IMR-90 (cell line): ENCODE results near the gene NHLRC3. TPM values are rescaled to one million over a fixed set of nuclear protein-coding genes. Genes with fewer than 3 reads are reported as not detected.

Experiments
- ATAC-seq: fragments of 200-7000 bp; cut with Tn5 transposase; 2 replicates; pipeline ENCODE4 v1.9.1; 2020; ENCODE audit warnings: low read depth, mild to moderate bottlenecking, moderate library complexity
- BruUV-seq: library from RNA; stranded (reverse); fragments of 400-500 nt; replicated peaks from 2 replicates; lab custom pipeline; 2021; lab: Mats Ljungman, UMichigan
- CTCF ChIA-PET: fragments of 300-600 bp; formaldehyde crosslinking; extraction: SDS; loops from one replicate; lab custom pipeline; 2021; ENCODE audit warnings: antibody characterized with exemption; lab: Yijun Ruan, JAX
- POLR2A ChIA-PET: fragments of 300-600 bp; sonication (Branson Sonifier 250); formaldehyde crosslinking; loops from one replicate; lab custom pipeline; 2022; ENCODE audit warnings: antibody characterized with exemption; ENCODE audit not compliant: unreplicated experiment; lab: Charles Lee
- DNase-seq: peaks from one replicate; pipeline ENCODE4 v3.0.0; 2013
- H2AFZ ChIP-seq: replicated peaks from 2 replicates; pipeline ENCODE3; 2013; ENCODE audit warnings: low read length, mild to moderate bottlenecking; ENCODE audit not compliant: poor library complexity
- H2AK5ac ChIP-seq: 2 replicates; pipeline ENCODE4 v1.6.1; 2013; ENCODE audit warnings: low read depth, low read length, inconsistent platforms
- H2AK9ac ChIP-seq: replicated peaks from 2 replicates; pipeline ENCODE3; 2013; ENCODE audit warnings: mild to moderate bottlenecking, low read depth, low read length, moderate library complexity; ENCODE audit not compliant: poor library complexity
- H2BK120ac ChIP-seq: 2 replicates; pipeline ENCODE4 v1.6.1; 2013; ENCODE audit warnings: low read depth, low read length, inconsistent platforms
- H2BK15ac ChIP-seq: 3 replicates; pipeline ENCODE4 v1.6.1; 2013; ENCODE audit warnings: low read depth, low read length, inconsistent platforms
- H2BK20ac ChIP-seq: 2 replicates; pipeline ENCODE4 v1.6.1; 2013; ENCODE audit warnings: low read depth, mild to moderate bottlenecking, inconsistent platforms, low read length, moderate library complexity
- H2BK5ac ChIP-seq: 2 replicates; pipeline ENCODE4 v1.6.1; 2013; ENCODE audit warnings: mild to moderate bottlenecking, low read depth, low read length, inconsistent platforms; ENCODE audit not compliant: poor library complexity, severe bottlenecking
- H3K14ac ChIP-seq: replicated peaks from 2 replicates; pipeline ENCODE4 v1.6.1; 2013; ENCODE audit warnings: low read depth, low read length, inconsistent platforms
- H3K18ac ChIP-seq: 2 replicates; pipeline ENCODE4 v1.6.1; 2013; ENCODE audit warnings: low read depth, low read length, control low read depth
- H3K23ac ChIP-seq: 2 replicates; pipeline ENCODE4 v1.6.1; 2013; ENCODE audit warnings: low read depth, low read length, inconsistent platforms
- H3K27ac ChIP-seq: 2 replicates; pipeline ENCODE4 v1.5.1; 2013; ENCODE audit warnings: mild to moderate bottlenecking, control low read depth, low read length; ENCODE audit not compliant: insufficient read depth
- H3K27me3 ChIP-seq: 2 replicates; pipeline ENCODE4 v1.6.1; 2013; ENCODE audit warnings: low read length; ENCODE audit not compliant: control insufficient read depth, insufficient read depth
- H3K36me3 ChIP-seq: 2 replicates; pipeline ENCODE4 v1.6.1; 2013; ENCODE audit warnings: low read length, mixed read lengths; ENCODE audit not compliant: control insufficient read depth, insufficient read depth
- H3K4ac ChIP-seq: 2 replicates; pipeline ENCODE4 v1.6.1; 2013; ENCODE audit warnings: low read depth, low read length, inconsistent platforms
- H3K4me1 ChIP-seq: 2 replicates; pipeline ENCODE4 v1.6.1; 2013; ENCODE audit warnings: low read length, mixed read lengths; ENCODE audit not compliant: control insufficient read depth, insufficient read depth
- H3K4me2 ChIP-seq: 2 replicates; pipeline ENCODE4 v1.6.1; 2013; ENCODE audit warnings: low read depth, mild to moderate bottlenecking, control low read depth, low read length, moderate library complexity
- H3K4me3 ChIP-seq: 2 replicates; pipeline ENCODE4 v1.5.1; 2013; ENCODE audit warnings: low read depth, mild to moderate bottlenecking, control low read depth, low read length, moderate library complexity; ENCODE audit not compliant: insufficient read depth
- H3K56ac ChIP-seq: 2 replicates; pipeline ENCODE4 v1.6.1; 2013; ENCODE audit warnings: low read length, inconsistent platforms; ENCODE audit not compliant: insufficient read depth; ENCODE audit errors: extremely low read depth
- H3K79me1 ChIP-seq, 2 experiments: 2 replicates each; pipeline ENCODE4 v1.6.1; 2013; ENCODE audit warnings: low read length in 2 of 2, inconsistent platforms in 1 of 2, low read depth in 1 of 2
- H3K9ac ChIP-seq: 2 replicates; pipeline ENCODE4 v1.6.1; 2013; ENCODE audit warnings: low read depth, low read length, control low read depth
- H3K9me1 ChIP-seq: 2 replicates; pipeline ENCODE4 v1.6.1; 2013; ENCODE audit warnings: low read length, inconsistent platforms; ENCODE audit not compliant: insufficient read depth
- H3K9me3 ChIP-seq: 2 replicates; pipeline ENCODE4 v1.6.1; 2013; ENCODE audit warnings: low read length; ENCODE audit not compliant: control insufficient read depth, insufficient read depth
- H4K20me1 ChIP-seq: 2 replicates; pipeline ENCODE4 v1.6.1; 2013; ENCODE audit warnings: low read length, inconsistent platforms; ENCODE audit not compliant: insufficient read depth
- H4K5ac ChIP-seq: 2 replicates; pipeline ENCODE4 v1.6.1; 2013; ENCODE audit warnings: mild to moderate bottlenecking, low read depth, low read length, control low read depth
- H4K8ac ChIP-seq, 2 experiments: 2 replicates each; pipeline ENCODE4 v1.6.1; 2013; ENCODE audit warnings: low read depth in 2 of 2, low read length in 2 of 2, control low read depth in 1 of 2, inconsistent platforms in 1 of 2
- H4K91ac ChIP-seq: 2 replicates; pipeline ENCODE4 v1.6.1; 2013; ENCODE audit warnings: low read depth, low read length, inconsistent platforms; ENCODE audit not compliant: insufficient read depth
- CHD1 ChIP-seq: IDR thresholded peaks from 2 replicates; pipeline ENCODE4 v1.6.1; 2012; ENCODE audit warnings: low read depth, low read length, improper control_type of control experiment
- MAFK ChIP-seq: IDR thresholded peaks from 2 replicates; pipeline ENCODE4 v1.6.1; 2012; ENCODE audit warnings: low read depth, low read length, improper control_type of control experiment
- NFE2L2 ChIP-seq: fragments of 150-350 bp; IDR thresholded peaks from 2 replicates; pipeline ENCODE4 v1.6.1; 2016; ENCODE audit warnings: low read depth, mild to moderate bottlenecking, low read length
- POLR2A ChIP-seq: IDR thresholded peaks from 2 replicates; pipeline ENCODE4 v1.6.1; 2012; ENCODE audit warnings: mild to moderate bottlenecking, low read depth, low read length
- RAD21 ChIP-seq: IDR thresholded peaks from 2 replicates; pipeline ENCODE4 v1.6.1; 2012; ENCODE audit warnings: low read length, improper control_type of control experiment
- RCOR1 ChIP-seq: IDR thresholded peaks from 2 replicates; pipeline ENCODE4 v1.6.1; 2012; ENCODE audit warnings: mild to moderate bottlenecking, low read length, improper control_type of control experiment; ENCODE audit not compliant: insufficient replicate concordance
- RFX5 ChIP-seq: IDR thresholded peaks from 2 replicates; pipeline ENCODE4 v1.8.0; 2012; ENCODE audit warnings: low read depth, mild to moderate bottlenecking, low read length, moderate library complexity
- SMC3 ChIP-seq: fragments of 150-350 bp; IDR thresholded peaks from 2 replicates; pipeline ENCODE4 v1.6.1; 2016; ENCODE audit warnings: low read depth, mild to moderate bottlenecking, antibody characterized with exemption, low read length, moderate library complexity
- WGBS, 2 experiments: methylation state at CpG; one replicate each; pipeline versions ENCODE4 v1.1.5 to v1.1.7; 2013; ENCODE audit warnings: missing lambda C conversion rate in 2 of 2; ENCODE audit not compliant: insufficient read length in 1 of 2; ENCODE audit errors: extremely low coverage in 2 of 2; 5-methylcytosine and 5-hydroxymethylcytosine counted together
- dilution Hi-C: fragments of 300-500 bp; cut with HindIII; formaldehyde crosslinking; loops from one replicate; pipeline ENCODE4 v1.14.3; 2018; ENCODE audit warnings: low sequenced_read_pairs; ENCODE audit not compliant: unreplicated experiment
- in situ Hi-C: fragments of 300-500 bp; cut with MboI; formaldehyde crosslinking; loops from 3 replicates; pipeline ENCODE4 v1.14.3; 2019; ENCODE audit warnings: low sequenced_read_pairs, inconsistent platforms, mixed read lengths
- intact Hi-C: fragments of 100-400 bp; cut with micrococcal nuclease; formaldehyde crosslinking; loops from 2 replicates; pipeline ENCODE4 v1.10.0; 2022
- polyA plus RNA-seq, 3 experiments: library from polyadenylated mRNA; depleted of rRNA; stranded (reverse); fragments of >200 nt; gene quantifications; 2 replicates each; pipeline ENCODE4 v1.2.3, GENCODE V29; 2012; ENCODE audit warnings: low replicate concordance in 1 of 3
- total RNA-seq: library from RNA; depleted of rRNA; stranded (reverse); fragments of >200 nt; gene quantifications from 2 replicates; pipeline ENCODE4 v1.2.3, GENCODE V29; 2012
- TF ChIP-seq, protein P1 (sequence below): fragments of 150-350 bp; IDR thresholded peaks from 2 replicates; pipeline ENCODE4 v1.6.1; 2016; ENCODE audit warnings: low read depth, mild to moderate bottlenecking, low read length, moderate library complexity, borderline replicate concordance
- TF ChIP-seq, protein P2 (sequence below): fragments of 150-350 bp; IDR thresholded peaks from 2 replicates; pipeline ENCODE4 v1.6.1; 2017; ENCODE audit warnings: mild to moderate bottlenecking, antibody characterized with exemption, low read length, low read depth
- TF ChIP-seq, protein P3 (sequence below): conservative IDR thresholded peaks from 2 replicates; pipeline ENCODE4 v1.5.1; 2012; ENCODE audit warnings: mild to moderate bottlenecking, low read depth, low read length, improper control_type of control experiment

NHLRC3 gene
- total and polyA plus RNA-seq, 2 of the 4 experiments (the other 2 are of a cell fraction) = 3.0 to 4.2 TPM

DNA sequence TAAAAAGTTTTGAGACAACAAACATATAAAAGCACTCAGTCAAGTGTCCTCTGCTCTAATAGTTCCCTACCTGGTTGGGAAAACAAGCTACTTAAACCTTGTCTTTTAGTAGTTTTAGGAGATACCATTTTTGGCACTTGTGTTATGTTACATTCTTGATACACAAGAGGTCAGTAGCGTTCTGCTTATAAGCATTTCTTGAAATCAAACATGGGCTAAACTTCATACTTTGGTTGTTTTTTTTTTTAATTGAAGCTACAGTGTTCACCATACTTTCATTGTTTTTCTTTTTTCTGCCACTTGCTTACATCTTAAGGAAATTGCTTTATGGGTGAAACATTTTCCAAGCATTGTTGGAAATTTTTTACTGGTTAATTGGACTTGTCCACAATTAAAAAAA, 12.9 kb downstream of the NHLRC3 start:
- Histone ChIP-seq H2AK9ac (no peak overlapping the region), H3K4me1 (no peaks in the 10 kb centered on the region), H3K14ac (no peak overlapping the region), H2BK15ac (no peak overlapping the region), H4K5ac (no peak overlapping the region), H4K91ac (no peak overlapping the region), H3K4me2 (no peak overlapping the region), H3K23ac (no peak overlapping the region), H3K79me1 (no peaks in the 10 kb centered on the region), H2BK5ac (no peak overlapping the region), H3K9me1 (no peaks in the 10 kb centered on the region), H3K4me3 (no peak overlapping the region), H4K8ac (no peak overlapping the region), H4K20me1 (no peaks in the 10 kb centered on the region), H3K4ac (no peak overlapping the region), H3K27ac (no peak overlapping the region), H3K9ac (no peak overlapping the region), H3K56ac (no peak overlapping the region), H2AFZ (no peak overlapping the region), H3K9me3 (no peaks in the 10 kb centered on the region), H2BK20ac (no peak overlapping the region), H3K36me3 (0 out of 2 replicates have a peak, but pooled peaks cover 2% of the 10 kb centered on the region), H3K27me3 (no peaks in the 10 kb centered on the region), H2BK120ac (no peak overlapping the region), H3K18ac (no peak overlapping the region), H2AK5ac (no peak overlapping the region)
- intact Hi-C loops (loop anchor here (1.0 to 5.0 kb wide), 3 partner anchors 216 to 626 kb away; no protein-coding TSS in a partner anchor), in situ Hi-C loops (loop anchor here (5.0 kb wide), 1 partner anchor 566 kb away; no protein-coding TSS in a partner anchor), dilution Hi-C loops (no loop called here)
- BruUV-seq = no TSS peak
- ChIA-PET POLR2A (no interaction called here), CTCF (interaction anchor here (0.5 to 1.7 kb wide), 7 partner anchors 209 to 1828 kb away, joined by 3 to 5 read pairs (median 3); no protein-coding TSS in a partner anchor)
- TF ChIP-seq, protein P1, sequence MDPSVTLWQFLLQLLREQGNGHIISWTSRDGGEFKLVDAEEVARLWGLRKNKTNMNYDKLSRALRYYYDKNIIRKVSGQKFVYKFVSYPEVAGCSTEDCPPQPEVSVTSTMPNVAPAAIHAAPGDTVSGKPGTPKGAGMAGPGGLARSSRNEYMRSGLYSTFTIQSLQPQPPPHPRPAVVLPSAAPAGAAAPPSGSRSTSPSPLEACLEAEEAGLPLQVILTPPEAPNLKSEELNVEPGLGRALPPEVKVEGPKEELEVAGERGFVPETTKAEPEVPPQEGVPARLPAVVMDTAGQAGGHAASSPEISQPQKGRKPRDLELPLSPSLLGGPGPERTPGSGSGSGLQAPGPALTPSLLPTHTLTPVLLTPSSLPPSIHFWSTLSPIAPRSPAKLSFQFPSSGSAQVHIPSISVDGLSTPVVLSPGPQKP = no peak
- TF ChIP-seq SMC3 (peak; percentile 51), NFE2L2 (no peak), RAD21 (peak; percentile 60), RFX5 (no peak), MAFK (no peak), RCOR1 (no peak), POLR2A (no peak), CHD1 (no peak)
- TF ChIP-seq, protein P2, sequence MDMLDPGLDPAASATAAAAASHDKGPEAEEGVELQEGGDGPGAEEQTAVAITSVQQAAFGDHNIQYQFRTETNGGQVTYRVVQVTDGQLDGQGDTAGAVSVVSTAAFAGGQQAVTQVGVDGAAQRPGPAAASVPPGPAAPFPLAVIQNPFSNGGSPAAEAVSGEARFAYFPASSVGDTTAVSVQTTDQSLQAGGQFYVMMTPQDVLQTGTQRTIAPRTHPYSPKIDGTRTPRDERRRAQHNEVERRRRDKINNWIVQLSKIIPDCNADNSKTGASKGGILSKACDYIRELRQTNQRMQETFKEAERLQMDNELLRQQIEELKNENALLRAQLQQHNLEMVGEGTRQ = no peak
- TF ChIP-seq, protein P3, sequence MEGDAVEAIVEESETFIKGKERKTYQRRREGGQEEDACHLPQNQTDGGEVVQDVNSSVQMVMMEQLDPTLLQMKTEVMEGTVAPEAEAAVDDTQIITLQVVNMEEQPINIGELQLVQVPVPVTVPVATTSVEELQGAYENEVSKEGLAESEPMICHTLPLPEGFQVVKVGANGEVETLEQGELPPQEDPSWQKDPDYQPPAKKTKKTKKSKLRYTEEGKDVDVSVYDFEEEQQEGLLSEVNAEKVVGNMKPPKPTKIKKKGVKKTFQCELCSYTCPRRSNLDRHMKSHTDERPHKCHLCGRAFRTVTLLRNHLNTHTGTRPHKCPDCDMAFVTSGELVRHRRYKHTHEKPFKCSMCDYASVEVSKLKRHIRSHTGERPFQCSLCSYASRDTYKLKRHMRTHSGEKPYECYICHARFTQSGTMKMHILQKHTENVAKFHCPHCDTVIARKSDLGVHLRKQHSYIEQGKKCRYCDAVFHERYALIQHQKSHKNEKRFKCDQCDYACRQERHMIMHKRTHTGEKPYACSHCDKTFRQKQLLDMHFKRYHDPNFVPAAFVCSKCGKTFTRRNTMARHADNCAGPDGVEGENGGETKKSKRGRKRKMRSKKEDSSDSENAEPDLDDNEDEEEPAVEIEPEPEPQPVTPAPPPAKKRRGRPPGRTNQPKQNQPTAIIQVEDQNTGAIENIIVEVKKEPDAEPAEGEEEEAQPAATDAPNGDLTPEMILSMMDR = peak; percentile 55
- WGBS, 2 experiments = no CpG with 5 or more reads among the region's 1 CpG
- ATAC-seq (peak; percentile 75), DNase-seq (peak; percentile 50)
